ENCODE data around the gene ADAMTSL3.
"Not testable (repeated sequence)": the region's sequence is repeated elsewhere in the genome, so short reads cannot be mapped to it uniquely, and the experiment has no call there.

ADAMTSL3 gene

DNA sequence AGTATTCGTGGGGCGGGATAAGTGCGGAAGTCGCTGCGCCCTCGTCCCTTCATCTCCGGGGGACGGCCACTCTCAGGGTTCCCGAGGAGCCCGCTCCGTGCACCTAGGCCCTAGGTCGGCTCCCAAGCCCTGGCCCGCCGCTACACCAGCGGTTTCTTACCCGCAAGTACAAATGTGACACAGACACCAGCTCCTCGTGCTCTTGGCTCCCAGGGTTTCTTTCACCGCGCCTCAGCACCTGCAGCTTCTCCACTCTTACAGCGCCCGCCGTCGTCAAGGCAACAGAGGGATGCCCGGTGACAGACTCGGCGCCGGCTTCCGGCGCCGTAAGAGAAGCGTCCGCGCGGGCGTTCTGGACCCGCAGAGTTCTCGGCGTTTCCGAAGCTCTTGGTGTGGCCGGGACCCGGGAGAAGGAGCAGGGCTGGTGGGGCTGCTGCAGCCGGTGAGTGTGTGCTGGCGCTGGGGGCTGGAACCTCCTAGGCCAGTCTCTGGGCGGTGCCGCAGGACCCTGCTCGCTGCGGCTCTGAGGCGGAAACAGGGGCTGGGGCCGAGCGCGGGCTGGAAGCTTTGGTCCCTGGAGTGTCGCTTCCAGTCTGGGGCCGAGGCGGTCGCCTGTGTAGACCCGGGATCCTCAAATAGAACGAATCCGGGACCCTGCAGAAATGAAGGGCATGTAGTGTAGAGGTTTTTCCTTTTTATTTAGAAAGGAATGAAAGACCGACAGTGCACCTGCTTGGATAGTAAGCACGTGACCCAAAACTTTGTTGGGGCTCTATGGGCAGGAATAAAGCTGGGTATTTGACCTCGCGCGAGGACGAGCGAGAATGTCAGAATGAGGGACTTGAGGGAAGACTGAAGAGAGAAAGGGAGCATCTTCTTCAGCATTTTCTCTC lies 426.2 kb downstream of the ADAMTSL3 start:
- DNase-seq, result peak; percentile 14 to 75 (median 59)
- Histone ChIP-seq H3K27ac (ENCODE audit: insufficient read depth in 1 of 2, low read depth in 1 of 2, low read length in 2 of 2, poor library complexity in 1 of 2, severe bottlenecking in 2 of 2) (no peak overlapping the region), H3K9me3 (ENCODE audit: control extremely low read depth in 1 of 5, control insufficient read depth in 4 of 5, insufficient read depth in 2 of 5, low read depth in 1 of 5, low read length in 4 of 5) (no peaks in the 10 kb centered on the region), H3K4me1 (ENCODE audit: control extremely low read depth in 1 of 4, control insufficient read depth in 4 of 4, insufficient read depth in 4 of 4, low read length in 3 of 4) (peaks cover 0 to 9% (median 9%) of the 10 kb centered on the region in 4 experiments), H3K4me3 (ENCODE audit: control insufficient read depth in 1 of 7, extremely low read depth in 1 of 7, insufficient read depth in 4 of 7, low read depth in 2 of 7, low read length in 6 of 7) (peak overlapping the region; percentile 28 to 75 (median 56)), H3K36me3 (ENCODE audit: control insufficient read depth in 4 of 4, insufficient read depth in 4 of 4, low read length in 3 of 4) (no peaks in the 10 kb centered on the region), H3K27me3 (replicated peaks in 2 of 5; ENCODE audit: control insufficient read depth in 4 of 5, insufficient read depth in 5 of 5, low read length in 4 of 5) (peaks cover 0 to 24% (median 10%) of the 10 kb centered on the region in 5 experiments)
- CTCF ChIA-PET, result no interaction called here
- under 1% methylated on average over 58 of the region's 65 CpGs for WGBS (ENCODE audit: insufficient coverage)
- POLR2A ChIA-PET, result no interaction called here

GRCh38 chr15:84080778-84081084 lies 426.8 kb downstream of the ADAMTSL3 start:
- H3K4me1 ChIP-seq (ENCODE audit: control extremely low read depth in 1 of 4, control insufficient read depth in 4 of 4, insufficient read depth in 4 of 4, low read length in 3 of 4); H3K4me3 ChIP-seq (ENCODE audit: control insufficient read depth in 1 of 7, extremely low read depth in 1 of 7, insufficient read depth in 4 of 7, low read depth in 2 of 7, low read length in 6 of 7); DNase-seq; H3K9me3 ChIP-seq (ENCODE audit: control extremely low read depth in 1 of 5, control insufficient read depth in 4 of 5, insufficient read depth in 2 of 5, low read depth in 1 of 5, low read length in 4 of 5); H3K27ac ChIP-seq (ENCODE audit: insufficient read depth in 1 of 2, low read depth in 1 of 2, low read length in 2 of 2, poor library complexity in 1 of 2, severe bottlenecking in 2 of 2); CTCF ChIA-PET; H3K36me3 ChIP-seq (ENCODE audit: control insufficient read depth in 4 of 4, insufficient read depth in 4 of 4, low read length in 3 of 4); POLR2A ChIA-PET: not testable (repeated sequence)
- WGBS (ENCODE audit: insufficient coverage), result 61% methylated on average over 4 of the region's 9 CpGs
- H3K27me3 ChIP-seq (replicated peaks in 2 of 5; ENCODE audit: control insufficient read depth in 4 of 5, insufficient read depth in 5 of 5, low read length in 4 of 5), result peaks cover 0 to 24% (median 10%) of the 10 kb centered on the region in 5 experiments

DNA sequence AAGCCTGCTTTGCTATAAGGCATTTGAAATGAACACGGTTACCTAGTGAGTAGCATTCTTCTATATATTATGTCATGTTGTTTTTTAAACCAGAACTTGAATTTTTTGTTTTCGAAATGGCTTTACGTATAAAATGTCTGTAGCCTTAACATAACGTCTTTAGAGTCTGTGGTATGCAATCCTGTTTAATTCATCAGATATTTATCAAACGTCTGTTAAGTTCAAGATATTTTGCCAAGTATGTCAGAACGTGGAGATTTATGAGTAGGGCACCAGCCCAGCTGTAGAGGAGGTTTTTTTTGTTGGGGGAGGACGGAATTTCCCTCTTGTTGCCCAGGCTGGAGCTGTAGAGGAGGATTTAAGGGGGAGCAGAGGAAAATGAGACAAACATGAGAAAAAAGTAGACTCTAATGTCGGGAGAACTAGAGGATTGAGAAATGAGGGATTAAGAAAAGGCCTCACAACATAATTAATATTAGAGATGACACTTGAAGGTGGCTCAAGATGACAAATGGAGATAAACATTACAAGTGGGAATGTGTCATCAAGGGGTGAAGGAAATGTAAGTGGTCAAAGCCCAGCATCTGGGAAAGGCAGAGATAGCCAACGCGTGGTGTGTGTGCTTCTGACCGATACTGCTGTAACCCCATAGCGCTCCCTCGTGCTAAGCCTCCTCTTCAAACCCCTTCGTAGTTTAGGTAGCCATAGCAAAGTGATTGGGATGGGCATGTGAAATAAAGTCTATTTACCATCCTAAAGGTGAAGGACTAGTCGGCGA lies 427.7 kb downstream of the ADAMTSL3 start:
- Histone ChIP-seq H3K36me3 (ENCODE audit: control insufficient read depth in 4 of 4, insufficient read depth in 4 of 4, low read length in 3 of 4) (no peaks in the 10 kb centered on the region), H3K4me1 (ENCODE audit: control extremely low read depth in 1 of 4, control insufficient read depth in 4 of 4, insufficient read depth in 4 of 4, low read length in 3 of 4) (peaks cover 0 to 9% (median 9%) of the 10 kb centered on the region in 4 experiments), H3K4me3 (ENCODE audit: control insufficient read depth in 1 of 7, extremely low read depth in 1 of 7, insufficient read depth in 4 of 7, low read depth in 2 of 7, low read length in 6 of 7) (no peak overlapping the region), H3K9me3 (ENCODE audit: control extremely low read depth in 1 of 5, control insufficient read depth in 4 of 5, insufficient read depth in 2 of 5, low read depth in 1 of 5, low read length in 4 of 5) (no peaks in the 10 kb centered on the region), H3K27ac (ENCODE audit: insufficient read depth in 1 of 2, low read depth in 1 of 2, low read length in 2 of 2, poor library complexity in 1 of 2, severe bottlenecking in 2 of 2) (no peak overlapping the region), H3K27me3 (replicated peaks in 2 of 5; ENCODE audit: control insufficient read depth in 4 of 5, insufficient read depth in 5 of 5, low read length in 4 of 5) (peaks cover 0 to 24% (median 10%) of the 10 kb centered on the region in 5 experiments)
- ChIA-PET CTCF (no interaction called here), POLR2A (no interaction called here)
- WGBS (ENCODE audit: insufficient coverage), result 98% methylated on average over 14 of the region's 16 CpGs
- no peak for DNase-seq

DNA sequence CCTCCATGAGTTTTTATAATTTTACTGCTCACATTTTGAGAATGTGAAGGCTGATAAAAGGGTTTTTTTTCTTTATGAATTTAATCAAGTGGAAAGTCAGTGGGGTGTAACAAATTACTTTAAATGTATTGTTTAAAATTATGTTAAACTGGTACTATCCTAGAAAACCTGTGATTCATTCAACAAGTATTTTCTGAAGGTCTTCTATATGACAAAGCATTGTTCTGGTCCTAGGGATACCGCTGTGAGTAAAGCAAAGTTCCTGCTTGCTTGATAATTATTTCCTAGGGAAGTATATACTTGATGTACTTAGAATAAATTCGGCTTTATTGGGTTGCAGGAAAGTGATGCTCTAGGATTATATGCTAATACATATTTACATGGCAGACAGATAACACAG lies 428.8 kb downstream of the ADAMTSL3 start:
- peaks cover 0 to 9% (median 9%) of the 10 kb centered on the region in 4 experiments for H3K4me1 ChIP-seq (ENCODE audit: control extremely low read depth in 1 of 4, control insufficient read depth in 4 of 4, insufficient read depth in 4 of 4, low read length in 3 of 4)
- no peak overlapping the region for H3K27ac ChIP-seq (ENCODE audit: insufficient read depth in 1 of 2, low read depth in 1 of 2, low read length in 2 of 2, poor library complexity in 1 of 2, severe bottlenecking in 2 of 2)
- POLR2A ChIA-PET, result no interaction called here
- H3K36me3 ChIP-seq (ENCODE audit: control insufficient read depth in 4 of 4, insufficient read depth in 4 of 4, low read length in 3 of 4), result no peaks in the 10 kb centered on the region
- no CpG with 5 or more reads among the region's 2 CpGs for WGBS (ENCODE audit: insufficient coverage)
- no peak for DNase-seq
- no peaks in the 10 kb centered on the region for H3K9me3 ChIP-seq (ENCODE audit: control extremely low read depth in 1 of 5, control insufficient read depth in 4 of 5, insufficient read depth in 2 of 5, low read depth in 1 of 5, low read length in 4 of 5)
- H3K27me3 ChIP-seq (replicated peaks in 2 of 5; ENCODE audit: control insufficient read depth in 4 of 5, insufficient read depth in 5 of 5, low read length in 4 of 5), result peaks cover 0 to 24% (median 10%) of the 10 kb centered on the region in 5 experiments
- H3K4me3 ChIP-seq (ENCODE audit: control insufficient read depth in 1 of 7, extremely low read depth in 1 of 7, insufficient read depth in 4 of 7, low read depth in 2 of 7, low read length in 6 of 7), result no peak overlapping the region
- CTCF ChIA-PET, result no interaction called here

DNA sequence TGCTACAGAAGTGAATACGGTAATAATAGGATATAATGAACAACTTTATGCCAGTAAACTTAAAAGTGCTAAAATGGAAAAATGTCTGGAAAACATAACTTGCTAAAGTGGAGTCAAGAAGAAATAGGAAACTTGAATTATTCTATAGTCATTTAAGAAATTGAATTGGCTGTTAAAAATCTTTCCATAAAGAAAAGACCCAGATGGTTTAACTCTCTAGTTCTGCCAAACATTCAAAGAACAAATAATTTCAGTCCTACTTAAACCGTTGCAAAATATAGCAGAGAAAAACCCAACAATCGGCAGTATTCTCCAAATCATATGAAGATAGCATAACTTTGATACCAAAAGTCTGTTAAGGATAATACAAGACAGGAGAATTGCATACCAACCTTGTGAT lies 432.1 kb downstream of the ADAMTSL3 start:
- WGBS (ENCODE audit: insufficient coverage), result 76% methylated on average over 2 of the region's 3 CpGs
- H3K4me3 ChIP-seq (ENCODE audit: control insufficient read depth in 1 of 7, extremely low read depth in 1 of 7, insufficient read depth in 4 of 7, low read depth in 2 of 7, low read length in 6 of 7); H3K4me1 ChIP-seq (ENCODE audit: control extremely low read depth in 1 of 4, control insufficient read depth in 4 of 4, insufficient read depth in 4 of 4, low read length in 3 of 4); H3K27ac ChIP-seq (ENCODE audit: insufficient read depth in 1 of 2, low read depth in 1 of 2, low read length in 2 of 2, poor library complexity in 1 of 2, severe bottlenecking in 2 of 2); CTCF ChIA-PET; POLR2A ChIA-PET; H3K36me3 ChIP-seq (ENCODE audit: control insufficient read depth in 4 of 4, insufficient read depth in 4 of 4, low read length in 3 of 4); H3K27me3 ChIP-seq (replicated peaks in 2 of 5; ENCODE audit: control insufficient read depth in 4 of 5, insufficient read depth in 5 of 5, low read length in 4 of 5); H3K9me3 ChIP-seq (ENCODE audit: control extremely low read depth in 1 of 5, control insufficient read depth in 4 of 5, insufficient read depth in 2 of 5, low read depth in 1 of 5, low read length in 4 of 5); DNase-seq: not testable (repeated sequence)

Measured in common myeloid progenitor, CD34-positive (primary cell).